Endothelial cell of umbilical vein (primary cell): Measurements from ENCODE around the gene NAV2.

Experiments
- CTCF ChIP-seq, 2 donors: IDR thresholded peaks; 1 replicate in 1 of 2; 2 replicates in 1 of 2; pipeline ENCODE4 v1.5.1; 2011; ENCODE audit warnings: low read length in 2 of 2, mild to moderate bottlenecking in 2 of 2, moderate library complexity in 2 of 2, control low read depth in 1 of 2, inconsistent platforms in 1 of 2, low read depth in 1 of 2; ENCODE audit not compliant: insufficient read depth in 1 of 2; ENCODE audit errors: extremely low read depth in 1 of 2
- EZH2 ChIP-seq: IDR thresholded peaks from 2 replicates; pipeline ENCODE4 v1.6.1; 2012; ENCODE audit warnings: borderline replicate concordance, low read depth, mild to moderate bottlenecking, moderate library complexity, low read length, inconsistent platforms; ENCODE audit not compliant: severe bottlenecking
- FOS ChIP-seq: IDR thresholded peaks from 2 replicates; pipeline ENCODE4 v1.6.1; 2011; ENCODE audit warnings: mild to moderate bottlenecking, low read length, moderate library complexity, borderline replicate concordance; ENCODE audit not compliant: insufficient read depth
- GATA2 ChIP-seq: IDR thresholded peaks from 2 replicates; pipeline ENCODE4 v1.7.0; 2011; ENCODE audit warnings: low read depth, mild to moderate bottlenecking, moderate library complexity, mixed read lengths, low read length; ENCODE audit not compliant: insufficient read length, insufficient read depth
- JUN ChIP-seq: IDR thresholded peaks from 2 replicates; pipeline ENCODE4 v1.6.1; 2011; ENCODE audit warnings: borderline replicate concordance, low read depth; ENCODE audit not compliant: insufficient read length, insufficient read depth
- MAX ChIP-seq: IDR thresholded peaks from 2 replicates; pipeline ENCODE4 v1.6.1; 2011; ENCODE audit not compliant: insufficient read depth, insufficient read length
- MYC ChIP-seq: IDR thresholded peaks from one replicate; pipeline ENCODE4 v1.6.1; 2011; ENCODE audit warnings: mild to moderate bottlenecking, low read depth, low read length
- POLR2A ChIP-seq: IDR thresholded peaks from 2 replicates; pipeline ENCODE4 v1.6.1; 2012; ENCODE audit warnings: low read depth, mild to moderate bottlenecking, control low read depth, low read length
- POLR2AphosphoS5 ChIP-seq: IDR thresholded peaks from 2 replicates; pipeline ENCODE4 v1.6.1; 2012; ENCODE audit warnings: low read depth, mild to moderate bottlenecking, control low read depth, low read length, moderate library complexity; ENCODE audit not compliant: insufficient read depth

GRCh38 chr11:19795082-19795481 is 82.4 kb downstream of the NAV2 start:
- TF ChIP-seq CTCF (IDR thresholded peaks at IDR 0.05; ENCODE audit: extremely low read depth in 1 of 2, insufficient read depth in 1 of 2, low read depth in 1 of 2, low read length in 2 of 2): no peak
- no peak for TF ChIP-seq POLR2AphosphoS5
- TF ChIP-seq EZH2: no peak
- TF ChIP-seq MAX: no peak
- TF ChIP-seq JUN: no peak
- TF ChIP-seq POLR2A: no peak
- TF ChIP-seq GATA2: no peak
- TF ChIP-seq FOS: no peak
- no peak for TF ChIP-seq MYC
